Right lobe of liver (tissue), 4 donors: ENCODE measurements around the gene GP1BB.

Experiments used
- POLR2A ChIP-seq: fragments of 450-650 bp; IDR thresholded peaks from one replicate; pipeline ENCODE4 v1.6.1; 2017; ENCODE audit warnings: antibody characterized with exemption, mild to moderate bottlenecking
- TF ChIP-seq, protein P1 (sequence below), 4 donors: fragments of 200-600 bp in 3 of 4; fragments of 450-650 bp in 1 of 4; IDR thresholded peaks; one replicate each; pipeline versions ENCODE4 v1.5.1 to v1.8.0; 2016 to 2022; ENCODE audit warnings: antibody characterized with exemption in 4 of 4, mild to moderate bottlenecking in 2 of 4
- donor health status: DM: no; HTN: no; CAD: no.
- donor health status: DM: no; HTN: no; CAD: no.
- donor health status: DM: no; HTN: yes; CAD: no.

- no peak for TF ChIP-seq POLR2A
- TF ChIP-seq, protein P1, sequence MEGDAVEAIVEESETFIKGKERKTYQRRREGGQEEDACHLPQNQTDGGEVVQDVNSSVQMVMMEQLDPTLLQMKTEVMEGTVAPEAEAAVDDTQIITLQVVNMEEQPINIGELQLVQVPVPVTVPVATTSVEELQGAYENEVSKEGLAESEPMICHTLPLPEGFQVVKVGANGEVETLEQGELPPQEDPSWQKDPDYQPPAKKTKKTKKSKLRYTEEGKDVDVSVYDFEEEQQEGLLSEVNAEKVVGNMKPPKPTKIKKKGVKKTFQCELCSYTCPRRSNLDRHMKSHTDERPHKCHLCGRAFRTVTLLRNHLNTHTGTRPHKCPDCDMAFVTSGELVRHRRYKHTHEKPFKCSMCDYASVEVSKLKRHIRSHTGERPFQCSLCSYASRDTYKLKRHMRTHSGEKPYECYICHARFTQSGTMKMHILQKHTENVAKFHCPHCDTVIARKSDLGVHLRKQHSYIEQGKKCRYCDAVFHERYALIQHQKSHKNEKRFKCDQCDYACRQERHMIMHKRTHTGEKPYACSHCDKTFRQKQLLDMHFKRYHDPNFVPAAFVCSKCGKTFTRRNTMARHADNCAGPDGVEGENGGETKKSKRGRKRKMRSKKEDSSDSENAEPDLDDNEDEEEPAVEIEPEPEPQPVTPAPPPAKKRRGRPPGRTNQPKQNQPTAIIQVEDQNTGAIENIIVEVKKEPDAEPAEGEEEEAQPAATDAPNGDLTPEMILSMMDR (IDR thresholded peaks at IDR 0.05), result no peak
Observed at GRCh38 chr22:19762568-19763457, 39.5 kb downstream of the GP1BB start.
